BJ (cell line): ENCODE measurements around the gene TGFBR3L. TPM values are rescaled to one million over a fixed set of nuclear protein-coding genes. Genes with fewer than 3 reads are reported as not detected.
A peak's percentile ranks its signal among the peaks of the same experiment; 100 is the strongest.

Experiments
- CTCF ChIA-PET: fragments of 350-600 bp; formaldehyde crosslinking; extraction: SDS; loops from one replicate; lab custom pipeline; 2021; ENCODE audit warnings: antibody characterized with exemption, inconsistent platforms; lab: Yijun Ruan, JAX
- POLR2A ChIA-PET: fragments of 300-600 bp; sonication (Branson Sonifier 250); formaldehyde crosslinking; extraction: SDS; loops from one replicate; lab custom pipeline; 2021; ENCODE audit warnings: antibody characterized with exemption; lab: Charles Lee
- DNase-seq: peaks from one replicate; pipeline ENCODE4 v3.0.0-alpha.2; 2011; ENCODE audit warnings: low read depth
- H3K27me3 ChIP-seq: 2 replicates; pipeline ENCODE4 v1.6.0; 2011; ENCODE audit warnings: low read length; ENCODE audit not compliant: control insufficient read depth, insufficient read depth
- H3K36me3 ChIP-seq: 2 replicates; pipeline ENCODE4 v1.5.1; 2011; ENCODE audit warnings: low read length; ENCODE audit not compliant: control insufficient read depth, insufficient read depth
- H3K4me3 ChIP-seq: 2 replicates; pipeline ENCODE4 v1.5.1; 2011; ENCODE audit warnings: low read depth, mild to moderate bottlenecking, control low read depth, low read length
- polyA plus RNA-seq: library from polyadenylated mRNA; depleted of rRNA; stranded (reverse); fragments of >200 nt; gene quantifications from 2 replicates; pipeline ENCODE4 v1.2.3, GENCODE V29; 2011
- TF ChIP-seq, protein P1 (sequence below): IDR thresholded peaks from 2 replicates; pipeline ENCODE4 v1.5.1; 2011; ENCODE audit warnings: low read depth, mild to moderate bottlenecking, control low read depth, inconsistent platforms, low read length, moderate library complexity; ENCODE audit not compliant: insufficient read depth

Gene TGFBR3L
- polyA plus RNA-seq, 1 experiment, result 0.50 TPM

DNA sequence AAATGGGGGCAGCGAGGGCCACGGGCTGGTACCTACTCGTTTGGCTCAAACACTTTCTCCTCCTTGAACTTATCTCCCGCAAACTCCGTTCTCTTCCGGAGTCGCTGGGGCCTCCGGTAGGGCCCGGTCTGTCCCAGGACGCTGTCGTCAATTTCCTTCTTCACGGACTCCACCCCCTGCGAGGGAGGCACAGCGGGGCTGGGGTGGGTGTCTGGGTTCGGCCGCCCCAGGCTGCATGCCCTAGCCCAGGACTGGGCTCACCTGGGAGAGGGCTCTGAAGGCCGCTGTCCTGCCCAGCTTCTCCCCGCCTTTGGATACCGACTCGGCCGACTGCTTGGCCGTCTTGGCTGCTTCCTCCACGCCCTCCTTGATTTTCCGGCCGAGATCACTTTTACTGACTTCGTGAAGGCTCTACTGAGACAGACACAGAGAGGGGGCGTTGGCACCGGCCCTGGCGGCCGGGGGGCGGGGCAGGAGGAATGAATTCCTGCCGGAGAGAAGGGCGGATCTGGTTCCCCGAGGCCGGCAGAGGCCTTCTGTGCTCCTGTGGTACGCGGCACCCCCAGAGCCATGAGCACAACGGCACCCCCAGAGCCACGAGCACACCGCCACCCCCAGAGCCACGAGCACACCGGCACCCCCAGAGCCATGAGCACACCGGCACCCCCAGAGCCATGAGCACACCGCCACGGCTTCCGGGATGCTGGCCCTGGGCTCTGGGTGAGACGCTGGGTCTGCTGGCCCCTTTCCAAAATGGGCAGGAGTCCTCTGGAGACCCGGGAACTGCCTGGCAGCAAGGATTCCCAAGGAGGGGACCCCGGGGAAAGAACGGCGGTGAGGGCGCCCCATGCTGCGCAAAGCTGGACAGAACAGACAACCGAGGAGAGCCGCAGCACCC is 19.4 kb downstream of the TGFBR3L start:
- no peak for DNase-seq
- ChIA-PET POLR2A (no interaction called here), CTCF (interaction anchor here (1.0 to 1.1 kb wide), 2 partner anchors 8 to 10 kb away, joined by 3 read pairs; partner anchors contain the start of gene TIMM44)
- Histone ChIP-seq H3K4me3 (no peak overlapping the region), H3K27me3 (no peaks in the 10 kb centered on the region), H3K36me3 (peaks cover 50% of the 10 kb centered on the region)
- TF ChIP-seq, protein P1, sequence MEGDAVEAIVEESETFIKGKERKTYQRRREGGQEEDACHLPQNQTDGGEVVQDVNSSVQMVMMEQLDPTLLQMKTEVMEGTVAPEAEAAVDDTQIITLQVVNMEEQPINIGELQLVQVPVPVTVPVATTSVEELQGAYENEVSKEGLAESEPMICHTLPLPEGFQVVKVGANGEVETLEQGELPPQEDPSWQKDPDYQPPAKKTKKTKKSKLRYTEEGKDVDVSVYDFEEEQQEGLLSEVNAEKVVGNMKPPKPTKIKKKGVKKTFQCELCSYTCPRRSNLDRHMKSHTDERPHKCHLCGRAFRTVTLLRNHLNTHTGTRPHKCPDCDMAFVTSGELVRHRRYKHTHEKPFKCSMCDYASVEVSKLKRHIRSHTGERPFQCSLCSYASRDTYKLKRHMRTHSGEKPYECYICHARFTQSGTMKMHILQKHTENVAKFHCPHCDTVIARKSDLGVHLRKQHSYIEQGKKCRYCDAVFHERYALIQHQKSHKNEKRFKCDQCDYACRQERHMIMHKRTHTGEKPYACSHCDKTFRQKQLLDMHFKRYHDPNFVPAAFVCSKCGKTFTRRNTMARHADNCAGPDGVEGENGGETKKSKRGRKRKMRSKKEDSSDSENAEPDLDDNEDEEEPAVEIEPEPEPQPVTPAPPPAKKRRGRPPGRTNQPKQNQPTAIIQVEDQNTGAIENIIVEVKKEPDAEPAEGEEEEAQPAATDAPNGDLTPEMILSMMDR, result no peak

GRCh38 chr19:7934766-7935165 is 20.1 kb downstream of the TGFBR3L start:
- peaks cover 50% of the 10 kb centered on the region for H3K36me3 ChIP-seq
- DNase-seq, result no peak
- CTCF ChIA-PET, result interaction anchor here (1.5 kb wide), 1 partner anchor 9 kb away, joined by 8 read pairs; no protein-coding TSS in a partner anchor
- TF ChIP-seq, protein P1, result no peak
- POLR2A ChIA-PET, result no interaction called here
- no peak overlapping the region for H3K4me3 ChIP-seq
- no peaks in the 10 kb centered on the region for H3K27me3 ChIP-seq

DNA sequence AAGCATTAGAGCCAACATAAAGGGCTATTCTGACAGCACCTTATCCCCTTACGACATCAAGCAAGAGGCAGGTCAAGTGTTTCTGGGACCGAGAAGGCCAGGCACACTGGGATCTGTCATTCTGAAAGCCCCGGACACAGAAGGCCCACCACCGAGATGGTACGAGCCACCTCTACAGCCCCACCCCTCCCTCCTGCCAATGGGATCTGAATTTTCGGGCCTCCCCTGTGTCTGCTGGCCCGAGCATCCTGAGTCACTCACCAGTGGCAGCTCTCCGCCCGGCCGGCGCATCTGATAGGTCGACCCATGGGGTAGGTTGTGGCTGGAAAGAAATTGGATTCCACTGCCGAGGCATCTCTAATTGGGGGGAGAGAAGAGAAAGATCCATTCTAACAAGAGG is 26.2 kb downstream of the TGFBR3L start:
- CTCF ChIA-PET, result interaction anchor here (0.6 kb wide), 1 partner anchor 124 kb away, joined by 3 read pairs; no protein-coding TSS in a partner anchor

GRCh38 chr19:7941895-7942596 is 27.4 kb downstream of the TGFBR3L start:
- H3K4me3 ChIP-seq, result 0 out of 2 replicates have a peak overlapping the region, but pooled peaks have one; percentile 98
- TF ChIP-seq, protein P1, result no peak
- ChIA-PET POLR2A (interaction anchor here (0.7 kb wide), 1 partner anchor 109 kb away, joined by 3 read pairs; no protein-coding TSS in a partner anchor), CTCF (interaction anchor here (0.7 to 3.0 kb wide), 4 partner anchors 8 to 100 kb away, joined by 3 to 34 read pairs (median 4); no protein-coding TSS in a partner anchor)
- H3K36me3 ChIP-seq, result peaks cover 17% of the 10 kb centered on the region
- no peak for DNase-seq
- H3K27me3 ChIP-seq, result no peaks in the 10 kb centered on the region

More for the DNA sequence above, 26.2 kb downstream of the TGFBR3L start:
- Histone ChIP-seq H3K36me3 (peaks cover 21% of the 10 kb centered on the region), H3K4me3 (no peak overlapping the region), H3K27me3 (no peaks in the 10 kb centered on the region)
- TF ChIP-seq, protein P1, result no peak
- POLR2A ChIA-PET, result no interaction called here
- no peak for DNase-seq
